ENCODE results near the gene TMEM236. TPM values are rescaled to one million over a fixed set of nuclear protein-coding genes. Genes with fewer than 3 reads are reported as not detected.
A peak's percentile ranks its signal among the peaks of the same experiment; 100 is the strongest.
"Not testable (repeated sequence)": the region's sequence is repeated elsewhere in the genome, so short reads cannot be mapped to it uniquely, and the experiment has no call there.

Gene TMEM236
- 0.02 TPM for polyA plus RNA-seq (2013, experiment 1 of 2; ENCODE audit: insufficient read length)
- not detected for polyA plus RNA-seq (2013, experiment 2 of 2; ENCODE audit: insufficient read length)

GRCh38 chr10:17751781-17752445 lies at the start of gene TMEM236:
Gene TMEM236, plus strand, starts transcription at chr10:17752201. Its CDS starts 95 bp downstream, at chr10:17752296.
- no peak for DNase-seq

GRCh38 chr10:17703706-17704105 lies 48.3 kb upstream of the TMEM236 start:
- no peak for DNase-seq

DNA sequence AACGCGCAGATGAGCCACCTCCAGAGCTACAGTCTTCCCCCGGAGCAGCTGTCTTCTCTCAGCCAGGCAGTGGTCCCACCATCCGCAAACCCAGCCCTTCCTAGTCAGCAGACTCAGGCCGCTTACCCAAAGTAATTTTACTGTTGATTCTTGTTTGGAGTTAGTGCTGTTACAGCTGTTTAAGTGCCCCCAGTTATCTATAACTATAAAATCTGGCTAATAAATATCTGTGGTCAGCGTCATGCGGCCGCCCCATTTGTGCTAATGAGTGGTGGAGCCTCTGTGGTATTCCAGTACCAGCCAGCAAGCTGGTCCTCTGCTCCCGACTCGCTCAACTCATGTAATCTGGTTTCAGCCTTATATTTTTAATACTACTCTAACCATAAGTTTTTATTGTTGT lies 43.2 kb upstream of the TMEM236 start:
- no peak for DNase-seq

DNA sequence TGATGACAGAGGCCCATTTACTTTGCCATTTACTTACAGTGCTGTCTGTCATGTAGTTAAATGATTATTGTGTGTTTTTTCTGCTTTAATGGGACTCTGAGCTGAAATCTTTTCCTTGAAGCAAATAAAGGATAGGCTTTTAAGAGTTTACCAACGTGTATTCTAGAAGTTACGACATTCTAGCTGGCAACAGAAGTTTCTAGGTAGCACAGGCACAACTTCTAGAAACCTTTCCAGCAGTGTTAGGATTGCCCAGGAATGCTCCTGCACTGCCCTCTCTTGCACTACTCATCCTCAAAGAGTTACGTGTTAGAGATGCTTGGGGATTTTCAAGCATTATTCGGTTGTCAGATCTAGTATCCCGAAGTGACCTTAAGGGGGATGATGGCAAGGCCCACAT lies 42.5 kb upstream of the TMEM236 start:
- no peak for DNase-seq

- DNase-seq: no peak
These were observed 41.8 kb upstream of the TMEM236 start for GRCh38 chr10:17710181-17710580.

- DNase-seq: no peak
These were observed 39.9 kb upstream of the TMEM236 start for GRCh38 chr10:17712053-17712452.

DNA sequence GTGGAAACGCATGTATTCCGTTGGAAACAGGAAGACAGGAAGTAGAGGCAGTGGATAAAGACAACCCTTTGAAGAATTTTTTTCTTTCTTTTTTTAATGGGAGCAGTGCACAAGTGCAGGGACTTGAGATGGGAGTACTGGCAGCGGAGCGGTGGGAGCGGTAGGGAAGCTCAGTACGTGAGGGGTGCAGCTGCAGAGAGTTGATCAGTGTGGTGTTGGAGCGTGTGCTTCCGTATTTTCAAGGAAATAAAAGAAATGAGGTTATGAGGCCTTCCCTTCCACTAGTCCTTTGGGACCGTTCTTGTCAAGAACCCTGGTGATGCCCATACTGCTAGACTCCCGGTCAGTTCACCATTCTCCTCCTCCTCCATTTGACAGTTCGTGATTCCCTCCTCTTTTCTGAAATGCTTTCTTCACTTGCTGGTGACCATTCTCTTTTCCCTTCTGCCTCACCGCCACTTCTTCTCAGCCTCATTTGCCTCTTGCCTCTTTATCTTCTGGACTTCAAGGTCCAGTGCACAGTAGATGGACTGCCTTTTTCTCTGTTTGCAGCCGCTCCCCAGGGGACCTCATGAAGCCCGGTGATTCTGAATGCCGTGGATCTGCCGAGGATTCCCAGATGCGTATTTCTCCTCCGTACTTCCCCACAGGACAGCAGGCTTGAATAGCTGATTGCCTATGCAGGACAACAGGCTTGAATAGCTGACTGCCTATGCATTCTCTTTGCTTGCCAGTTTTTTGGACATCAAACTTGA lies 39.1 kb upstream of the TMEM236 start:
- DNase-seq: no peak

DNA sequence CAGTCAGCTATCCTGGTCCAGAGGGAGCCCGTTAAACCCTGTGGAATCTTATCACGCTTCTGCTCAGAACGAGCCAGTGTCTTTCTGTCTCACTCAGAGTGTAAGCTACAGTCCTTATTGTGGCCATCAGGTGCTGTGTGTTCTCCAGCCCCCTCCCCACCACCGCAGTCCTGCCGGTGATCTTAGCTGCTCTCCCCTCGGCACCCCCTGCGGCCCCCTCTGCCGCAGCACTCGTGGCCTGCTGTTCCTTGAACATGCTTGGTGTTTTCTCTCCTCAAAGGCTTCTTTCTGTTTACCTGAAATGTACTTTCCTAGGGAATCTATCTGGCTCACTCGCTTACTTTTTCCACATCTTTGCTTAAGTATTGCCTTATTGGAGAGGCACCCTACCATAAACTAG lies 38.2 kb upstream of the TMEM236 start:
- DNase-seq: no peak

GRCh38 chr10:17716161-17716560 lies 35.8 kb upstream of the TMEM236 start:
- no peak for DNase-seq

DNA sequence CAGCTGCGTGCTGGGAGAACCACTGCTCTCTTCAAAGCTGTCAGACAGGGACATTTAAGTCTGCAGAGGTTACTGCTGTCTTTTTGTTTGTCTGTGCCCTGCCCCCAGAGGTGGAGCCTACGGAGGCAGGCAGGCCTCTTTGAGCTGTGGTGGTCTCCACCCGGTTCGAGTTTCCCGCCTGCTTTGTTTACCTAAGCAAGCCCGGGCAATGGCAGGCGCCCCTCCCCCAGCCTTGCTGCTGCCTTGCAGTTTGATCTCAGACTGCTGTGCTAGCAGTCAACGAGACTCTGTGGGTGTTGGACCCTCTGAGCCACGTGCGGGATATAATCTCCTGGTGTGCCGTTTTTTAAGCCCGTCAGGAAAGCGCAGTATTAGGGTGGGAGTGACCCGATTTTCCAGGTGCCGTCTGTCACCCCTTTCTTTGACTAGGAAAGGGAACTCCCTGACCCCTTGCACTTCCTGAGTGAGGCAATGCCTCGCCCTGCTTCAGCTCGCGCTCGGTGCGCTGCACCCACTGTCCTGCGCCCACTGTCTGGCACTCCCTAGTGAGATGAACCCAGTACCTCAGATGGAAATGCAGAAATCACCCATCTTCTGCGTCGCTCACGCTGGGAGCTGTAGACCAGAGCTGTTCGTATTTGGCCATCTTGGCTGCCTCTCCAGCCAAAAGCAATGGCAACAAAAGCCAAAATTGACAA lies 29.5 kb upstream of the TMEM236 start:
- DNase-seq: not testable (repeated sequence)

DNA sequence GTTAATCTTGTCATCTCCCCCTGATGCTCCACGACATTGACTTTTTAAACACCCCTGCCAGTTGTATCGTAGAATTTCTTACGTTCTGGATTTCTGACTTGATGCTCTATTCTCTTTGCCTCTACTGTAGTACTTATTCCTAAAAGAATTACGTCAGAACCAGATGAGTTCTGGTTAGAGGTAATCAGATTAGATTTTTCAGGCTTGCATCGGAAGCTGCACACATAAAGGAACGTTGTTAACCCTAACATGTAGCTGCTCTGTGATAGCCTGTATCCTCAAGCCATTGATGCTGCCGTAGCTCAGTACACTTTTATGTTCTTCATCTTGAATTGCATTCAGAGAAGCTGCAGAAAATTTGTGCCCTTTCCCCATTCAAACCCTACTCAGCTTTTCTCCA lies 26.3 kb upstream of the TMEM236 start:
- DNase-seq: no peak

GRCh38 chr10:17729630-17730029 lies 22.4 kb upstream of the TMEM236 start:
- DNase-seq: no peak

DNA sequence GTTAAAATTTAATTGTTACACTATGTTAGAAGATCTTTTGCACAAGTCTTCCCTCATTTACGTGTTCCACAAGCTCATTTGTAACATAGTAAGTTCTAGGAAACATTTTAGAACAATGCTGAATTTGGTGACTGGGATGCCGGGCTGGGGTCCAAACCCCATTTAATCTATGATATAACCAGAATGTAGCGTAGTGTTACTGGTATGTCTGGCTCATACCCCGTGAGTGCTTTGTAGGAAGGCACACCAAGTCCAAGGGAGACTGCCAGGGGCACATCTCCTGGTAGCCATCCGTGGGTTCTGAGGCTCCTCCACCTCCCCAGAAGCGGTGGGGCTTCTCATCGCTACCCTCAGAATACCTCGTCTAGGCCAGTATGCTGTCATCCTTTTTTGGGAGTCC lies 21.3 kb upstream of the TMEM236 start:
- no peak for DNase-seq

- DNase-seq: no peak
These were observed 20.5 kb upstream of the TMEM236 start for GRCh38 chr10:17731331-17732020.

DNA sequence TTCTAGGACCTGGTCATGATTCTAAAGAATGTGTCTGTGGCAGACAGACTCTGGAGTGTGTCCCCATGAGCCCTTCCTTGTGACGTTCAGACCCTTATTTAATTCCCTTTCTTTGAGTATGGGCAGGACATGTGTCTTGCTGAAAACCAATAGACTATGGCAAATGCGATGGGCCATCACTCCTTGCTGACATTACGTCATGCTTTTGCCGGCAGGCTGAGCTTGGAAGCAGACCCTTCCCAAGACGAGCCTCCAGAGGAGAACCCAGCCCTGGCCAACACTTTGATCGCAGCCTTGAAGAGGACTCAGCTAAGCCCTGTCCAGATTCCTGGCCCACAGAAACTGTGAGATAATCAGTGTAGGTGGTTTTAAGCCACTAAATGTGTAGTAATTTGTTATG lies 18.4 kb upstream of the TMEM236 start:
- DNase-seq: no peak

DNA sequence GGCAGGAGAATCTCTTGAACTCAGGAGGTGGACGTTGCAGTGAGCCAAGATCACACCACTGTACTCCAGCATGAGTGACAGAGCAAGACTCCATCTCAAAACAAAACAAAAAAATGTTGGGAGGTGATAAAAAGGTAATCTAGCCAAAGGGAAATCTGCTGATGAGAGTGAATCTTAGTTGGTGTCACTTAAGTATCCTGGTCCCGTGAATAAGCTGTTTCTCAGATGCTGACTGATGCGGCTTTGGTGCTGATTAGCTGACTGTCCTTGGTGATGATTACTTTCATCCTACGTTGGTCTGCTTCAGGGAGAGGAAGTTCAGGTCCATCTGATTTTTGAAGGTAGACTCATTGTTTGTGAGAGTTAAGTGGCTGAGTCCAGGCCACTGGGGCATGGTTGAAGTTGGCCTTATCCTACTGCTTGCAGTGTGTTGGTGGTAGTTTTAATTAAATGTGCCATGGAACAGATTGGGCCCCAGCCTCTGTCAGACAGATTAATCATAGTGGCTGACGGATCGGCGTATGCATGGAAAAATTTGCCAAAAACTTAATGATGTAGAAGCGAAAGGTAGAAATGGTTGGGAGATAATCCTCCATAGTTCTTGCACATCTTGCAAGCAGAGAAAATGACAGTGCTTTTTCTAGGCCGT lies 17.4 kb upstream of the TMEM236 start:
- no peak for DNase-seq

DNA sequence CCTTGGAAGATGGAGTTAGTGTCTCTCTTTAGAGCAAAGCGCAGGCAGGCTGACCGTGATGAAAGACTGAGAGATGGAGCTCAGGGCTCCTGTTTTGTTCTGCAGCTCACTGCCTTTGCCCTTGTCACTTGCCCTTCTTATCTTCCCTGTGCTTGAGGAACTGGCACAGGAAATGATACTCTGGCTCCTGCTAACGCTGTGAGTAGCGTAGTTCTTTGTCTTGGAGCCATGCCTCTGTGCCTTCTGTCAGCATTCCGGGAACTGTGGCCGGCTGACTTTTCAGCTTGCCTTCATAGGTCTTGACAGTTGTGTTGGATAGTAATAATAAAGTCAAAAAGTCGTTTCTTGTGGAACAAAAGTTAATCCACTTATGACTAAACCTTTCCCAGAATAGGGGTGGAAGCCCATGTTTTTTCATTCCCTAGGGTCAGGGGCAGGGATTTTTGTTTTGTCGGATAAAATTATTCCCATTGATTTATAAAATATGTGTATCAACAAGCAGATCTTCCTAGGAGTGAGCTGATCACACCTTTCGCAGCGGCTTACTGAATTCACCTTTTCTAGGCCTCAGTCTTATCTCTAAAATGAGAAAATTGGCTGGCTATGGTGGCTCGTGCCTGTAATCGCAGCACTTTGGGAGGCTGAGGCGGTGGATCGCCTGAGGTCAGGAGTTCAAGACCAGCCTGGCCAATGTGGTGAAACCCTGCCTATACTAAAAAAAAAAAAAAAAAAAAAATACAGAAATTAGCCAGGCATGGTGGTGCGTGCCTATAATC lies 16.6 kb upstream of the TMEM236 start:
- no peak for DNase-seq

DNA sequence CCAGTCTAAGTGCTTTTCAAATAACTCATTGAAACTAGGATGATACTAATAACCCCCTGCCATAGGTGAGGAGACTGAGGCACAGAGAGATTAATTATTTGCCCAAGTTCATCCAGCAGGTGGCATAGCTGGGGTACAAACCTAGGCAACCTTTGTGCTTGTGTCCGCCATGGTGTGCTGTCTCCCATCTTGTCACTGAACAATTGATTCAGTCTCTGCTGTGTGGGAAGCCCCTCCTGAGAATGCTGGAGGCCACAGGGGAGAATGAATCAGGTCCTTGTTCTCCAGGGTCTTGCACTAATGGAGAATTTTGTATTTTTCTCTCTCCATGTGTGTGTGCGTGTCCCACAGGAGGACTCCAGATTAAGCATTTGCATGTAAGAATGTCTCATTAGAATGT lies 15.8 kb upstream of the TMEM236 start:
- DNase-seq: no peak

DNA sequence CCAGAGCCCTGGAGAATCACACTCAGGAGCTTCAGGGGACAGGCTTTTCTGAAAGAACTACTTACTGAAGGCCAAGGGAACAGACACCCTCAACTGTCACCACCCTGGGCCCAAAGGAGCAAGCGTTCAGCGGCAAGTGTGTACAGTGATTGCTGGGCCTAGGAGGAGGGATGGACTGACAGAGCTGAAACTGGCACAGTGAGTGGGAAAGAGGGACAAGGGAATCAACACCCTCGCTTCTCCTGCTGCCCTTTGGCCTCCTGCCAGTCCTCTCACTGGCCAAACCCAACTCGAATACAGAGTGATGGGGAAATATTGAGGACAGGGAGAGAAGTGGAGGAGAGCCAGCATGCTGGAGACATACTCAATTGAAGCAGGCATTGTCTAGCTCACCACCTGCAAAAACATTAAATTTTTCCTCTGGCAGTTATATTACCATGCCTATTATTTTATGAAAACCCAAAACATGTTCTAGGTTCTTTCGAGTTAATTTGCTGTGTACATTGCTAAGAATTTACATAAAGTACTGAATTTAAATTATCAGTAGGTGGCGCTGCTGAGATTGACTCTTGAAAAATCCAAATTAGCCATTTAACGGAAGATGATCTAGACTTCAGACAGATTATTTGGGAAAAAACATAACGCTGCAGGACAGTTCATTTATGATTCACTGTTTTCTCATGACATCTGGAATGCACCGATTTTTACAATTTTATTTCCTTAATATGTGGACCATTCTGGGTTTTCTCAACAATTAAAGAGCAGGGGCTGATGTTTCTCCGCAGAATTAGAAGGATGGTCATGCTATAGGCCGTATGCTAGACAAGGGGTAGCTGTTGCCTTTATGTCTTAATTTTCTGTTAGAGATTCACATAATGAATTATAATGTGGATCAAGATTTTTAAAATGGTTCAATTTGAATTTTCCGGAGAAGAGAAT lies 14.7 kb upstream of the TMEM236 start:
- DNase-seq: peak; percentile 47

- DNase-seq: no peak
These were observed 11.3 kb upstream of the TMEM236 start for GRCh38 chr10:17740668-17741067.

All from fibroblast of skin of back (primary cell).